BJ (cell line): ENCODE data around the gene PRX. TPM values are rescaled to one million over a fixed set of nuclear protein-coding genes. Genes with fewer than 3 reads are reported as not detected.
A peak's percentile ranks its signal among the peaks of the same experiment; 100 is the strongest.
"Not testable (repeated sequence)": the region's sequence is repeated elsewhere in the genome, so short reads cannot be mapped to it uniquely, and the experiment has no call there.

Experiments used
- CTCF ChIA-PET: fragments of 350-600 bp; formaldehyde crosslinking; extraction: SDS; loops from one replicate; lab custom pipeline; 2021; ENCODE audit warnings: antibody characterized with exemption, inconsistent platforms; lab: Yijun Ruan, JAX
- POLR2A ChIA-PET: fragments of 300-600 bp; sonication (Branson Sonifier 250); formaldehyde crosslinking; extraction: SDS; loops from one replicate; lab custom pipeline; 2021; ENCODE audit warnings: antibody characterized with exemption; lab: Charles Lee
- DNase-seq: peaks from one replicate; pipeline ENCODE4 v3.0.0-alpha.2; 2011; ENCODE audit warnings: low read depth
- H3K27me3 ChIP-seq: 2 replicates; pipeline ENCODE4 v1.6.0; 2011; ENCODE audit warnings: low read length; ENCODE audit not compliant: control insufficient read depth, insufficient read depth
- H3K36me3 ChIP-seq: 2 replicates; pipeline ENCODE4 v1.5.1; 2011; ENCODE audit warnings: low read length; ENCODE audit not compliant: control insufficient read depth, insufficient read depth
- H3K4me3 ChIP-seq: 2 replicates; pipeline ENCODE4 v1.5.1; 2011; ENCODE audit warnings: low read depth, mild to moderate bottlenecking, control low read depth, low read length
- CTCF ChIP-seq: IDR thresholded peaks from 2 replicates; pipeline ENCODE4 v1.5.1; 2011; ENCODE audit warnings: low read depth, mild to moderate bottlenecking, control low read depth, inconsistent platforms, low read length, moderate library complexity; ENCODE audit not compliant: insufficient read depth
- polyA plus RNA-seq: library from polyadenylated mRNA; depleted of rRNA; stranded (reverse); fragments of >200 nt; gene quantifications from 2 replicates; pipeline ENCODE4 v1.2.3, GENCODE V29; 2011

PRX gene
- polyA plus RNA-seq, 1 experiment = 2.4 TPM

GRCh38 chr19:40410030-40410389 is 3.2 kb downstream of the PRX start:
- ChIA-PET CTCF (interaction anchor here (1.2 kb wide), 1 partner anchor 10 kb away, joined by 3 read pairs; no protein-coding TSS in a partner anchor), POLR2A (no interaction called here)
- Histone ChIP-seq H3K4me3 (no peak overlapping the region), H3K27me3 (no peaks in the 10 kb centered on the region), H3K36me3 (no peaks in the 10 kb centered on the region)
- no peak for TF ChIP-seq CTCF
- DNase-seq = no peak

- DNase-seq, H3K36me3 ChIP-seq, H3K4me3 ChIP-seq, POLR2A ChIA-PET, H3K27me3 ChIP-seq: not testable (repeated sequence)
- CTCF ChIA-PET = interaction anchor here (1.2 to 2.3 kb wide), 2 partner anchors 12 kb away, joined by 3 to 15 read pairs; no protein-coding TSS in a partner anchor
Observed at GRCh38 chr19:40408598-40408925, 4.6 kb downstream of the PRX start.

- Histone ChIP-seq H3K36me3 (no peaks in the 10 kb centered on the region), H3K4me3 (no peak overlapping the region), H3K27me3 (no peaks in the 10 kb centered on the region)
- ChIA-PET CTCF (interaction anchor here (2.3 kb wide), 1 partner anchor 13 kb away, joined by 15 read pairs; no protein-coding TSS in a partner anchor), POLR2A (no interaction called here)
- TF ChIP-seq CTCF = no peak
- DNase-seq = no peak
Observed at GRCh38 chr19:40407714-40408597, 5.2 kb downstream of the PRX start.

GRCh38 chr19:40403262-40403984 is 9.8 kb downstream of the PRX start:
- peak; percentile 49 for DNase-seq
- ChIA-PET POLR2A (interaction anchor here (1.1 kb wide), 1 partner anchor 23 kb away, joined by 3 read pairs; the partner anchor contains the start of gene SERTAD1), CTCF (interaction anchor here (1.1 to 2.4 kb wide), 3 partner anchors 16 to 231 kb away, joined by 5 to 15 read pairs (median 6); no protein-coding TSS in a partner anchor)
- 0 out of 2 replicates have a peak, but pooled peaks have one; percentile 4 for TF ChIP-seq CTCF
- H3K36me3 ChIP-seq = no peaks in the 10 kb centered on the region
- no peaks in the 10 kb centered on the region for H3K27me3 ChIP-seq
- H3K4me3 ChIP-seq = peak overlapping the region; percentile 57

- no peaks in the 10 kb centered on the region for H3K36me3 ChIP-seq
- peaks cover 1% of the 10 kb centered on the region; the same call in 1 of the 2 replicates for H3K27me3 ChIP-seq
- ChIA-PET CTCF (interaction anchor here (1.3 kb wide), 1 partner anchor 22 kb away, joined by 4 read pairs; no protein-coding TSS in a partner anchor), POLR2A (no interaction called here)
- no peak for TF ChIP-seq CTCF
- DNase-seq = no peak
- no peak overlapping the region for H3K4me3 ChIP-seq
Observed at GRCh38 chr19:40400559-40400958, 12.6 kb downstream of the PRX start.
